SK-N-SH (cell line): ENCODE measurements around the gene NTSR1.

Experiments
- ELF1 ChIP-seq: IDR thresholded peaks from 2 replicates; pipeline ENCODE4 v1.4.0; 2012
- EP300 ChIP-seq, 2 experiments: IDR thresholded peaks; 2 replicates each; pipeline versions ENCODE4 v1.4.0 to v1.6.1; 2012; ENCODE audit warnings: borderline replicate concordance in 1 of 2, low read depth in 1 of 2, low read length in 1 of 2
- JUND ChIP-seq: IDR thresholded peaks from 2 replicates; pipeline ENCODE4 v1.4.0; 2012
- MXI1 ChIP-seq: IDR thresholded peaks from 2 replicates; pipeline ENCODE4 v1.6.1; 2012; ENCODE audit warnings: mild to moderate bottlenecking, low read depth, low read length, improper control_type of control experiment
- POLR2AphosphoS5 ChIP-seq: IDR thresholded peaks from 2 replicates; pipeline ENCODE4 v1.6.1; 2012; ENCODE audit warnings: low read depth, low read length
- RCOR1 ChIP-seq: fragments of 150-350 bp; IDR thresholded peaks from 2 replicates; pipeline ENCODE4 v1.6.1; 2017; ENCODE audit warnings: antibody characterized with exemption, low read length
- RFX5 ChIP-seq: IDR thresholded peaks from 2 replicates; pipeline ENCODE4 v1.6.1; 2012; ENCODE audit warnings: mild to moderate bottlenecking, improper control_type of control experiment, low read length
- SIN3A ChIP-seq: IDR thresholded peaks from 2 replicates; pipeline ENCODE4 v1.6.1; 2012; ENCODE audit warnings: low read depth, mild to moderate bottlenecking, low read length, moderate library complexity, borderline replicate concordance
- SMC3 ChIP-seq: IDR thresholded peaks from 2 replicates; pipeline ENCODE4 v1.6.1; 2012; ENCODE audit warnings: low read depth, low read length, improper control_type of control experiment
- TAF1 ChIP-seq: IDR thresholded peaks from 2 replicates; pipeline ENCODE4 v1.6.1; 2012; ENCODE audit warnings: low read depth, mild to moderate bottlenecking, low read length, moderate library complexity, borderline replicate concordance
- TF ChIP-seq, protein P1 (sequence below): fragments of 200-600 bp; sonication (generic); IDR thresholded peaks from 2 replicates; pipeline ENCODE4 v1.6.1; 2017; ENCODE audit warnings: antibody characterized with exemption, mild to moderate bottlenecking, moderate library complexity
- TF ChIP-seq, protein P2 (sequence below): IDR thresholded peaks from 2 replicates; pipeline ENCODE4 v1.6.1; 2012; ENCODE audit warnings: mild to moderate bottlenecking, low read depth, low read length, moderate library complexity
- TF ChIP-seq, protein P3 (sequence below): IDR thresholded peaks from 2 replicates; pipeline ENCODE4 v1.4.0; 2012; ENCODE audit warnings: low read depth, borderline replicate concordance
- TF ChIP-seq, protein P4 (sequence below): IDR thresholded peaks from 2 replicates; pipeline ENCODE4 v1.4.0; 2012; ENCODE audit warnings: low read depth, borderline replicate concordance

DNA sequence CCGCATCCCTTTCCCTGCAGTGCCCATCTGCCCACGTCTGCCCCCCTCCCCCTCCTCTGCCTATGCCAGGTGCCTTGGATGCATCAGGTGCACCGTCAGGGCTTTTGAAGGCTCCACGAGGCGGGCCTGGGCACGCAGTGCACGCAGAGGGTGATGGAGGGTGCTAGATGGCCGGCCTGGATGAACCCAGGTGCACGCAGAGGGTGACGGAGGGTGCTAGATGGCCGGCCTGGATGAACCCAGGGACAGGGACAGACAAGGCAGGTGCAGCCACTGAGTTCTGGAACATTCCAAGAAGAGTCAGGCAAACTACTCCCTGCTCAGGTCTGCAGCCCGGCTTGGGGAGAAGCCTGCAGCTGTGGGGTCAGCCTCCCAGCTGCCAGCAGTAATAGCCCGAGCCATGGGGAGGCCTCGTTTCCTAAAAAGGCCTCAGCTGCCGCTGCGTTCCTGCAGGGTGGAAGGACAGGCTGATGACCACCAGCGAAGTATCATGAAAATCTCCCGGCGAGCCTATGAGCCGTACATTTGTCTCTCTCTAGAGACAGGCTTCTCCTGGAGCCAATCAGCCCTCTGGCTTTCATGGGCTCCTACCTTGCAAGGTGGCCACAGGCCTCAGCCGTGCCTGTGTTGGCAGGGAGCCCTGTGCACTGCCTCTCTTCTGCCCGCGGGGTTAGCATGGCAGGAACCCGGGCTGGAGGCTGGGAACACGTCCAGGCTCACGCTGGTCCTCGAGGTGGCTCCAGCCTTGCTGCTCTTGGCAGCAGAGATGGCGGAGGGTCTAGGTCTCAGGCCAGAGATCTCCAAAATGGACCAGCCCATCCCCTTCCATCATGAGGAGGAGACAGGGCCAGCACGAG, 29.6 kb downstream of the NTSR1 start:
- TF ChIP-seq JUND (no peak), SIN3A (no peak), SMC3 (no peak), TAF1 (no peak), EP300 (IDR thresholded peaks at IDR 0.05; ENCODE audit: borderline replicate concordance in 1 of 2, low read depth in 1 of 2, low read length in 1 of 2) (no peak), RCOR1 (no peak), MXI1 (no peak), RFX5 (no peak), ELF1 (no peak), POLR2AphosphoS5 (no peak)
- TF ChIP-seq, protein P1, sequence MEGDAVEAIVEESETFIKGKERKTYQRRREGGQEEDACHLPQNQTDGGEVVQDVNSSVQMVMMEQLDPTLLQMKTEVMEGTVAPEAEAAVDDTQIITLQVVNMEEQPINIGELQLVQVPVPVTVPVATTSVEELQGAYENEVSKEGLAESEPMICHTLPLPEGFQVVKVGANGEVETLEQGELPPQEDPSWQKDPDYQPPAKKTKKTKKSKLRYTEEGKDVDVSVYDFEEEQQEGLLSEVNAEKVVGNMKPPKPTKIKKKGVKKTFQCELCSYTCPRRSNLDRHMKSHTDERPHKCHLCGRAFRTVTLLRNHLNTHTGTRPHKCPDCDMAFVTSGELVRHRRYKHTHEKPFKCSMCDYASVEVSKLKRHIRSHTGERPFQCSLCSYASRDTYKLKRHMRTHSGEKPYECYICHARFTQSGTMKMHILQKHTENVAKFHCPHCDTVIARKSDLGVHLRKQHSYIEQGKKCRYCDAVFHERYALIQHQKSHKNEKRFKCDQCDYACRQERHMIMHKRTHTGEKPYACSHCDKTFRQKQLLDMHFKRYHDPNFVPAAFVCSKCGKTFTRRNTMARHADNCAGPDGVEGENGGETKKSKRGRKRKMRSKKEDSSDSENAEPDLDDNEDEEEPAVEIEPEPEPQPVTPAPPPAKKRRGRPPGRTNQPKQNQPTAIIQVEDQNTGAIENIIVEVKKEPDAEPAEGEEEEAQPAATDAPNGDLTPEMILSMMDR: no peak
- TF ChIP-seq, protein P2, sequence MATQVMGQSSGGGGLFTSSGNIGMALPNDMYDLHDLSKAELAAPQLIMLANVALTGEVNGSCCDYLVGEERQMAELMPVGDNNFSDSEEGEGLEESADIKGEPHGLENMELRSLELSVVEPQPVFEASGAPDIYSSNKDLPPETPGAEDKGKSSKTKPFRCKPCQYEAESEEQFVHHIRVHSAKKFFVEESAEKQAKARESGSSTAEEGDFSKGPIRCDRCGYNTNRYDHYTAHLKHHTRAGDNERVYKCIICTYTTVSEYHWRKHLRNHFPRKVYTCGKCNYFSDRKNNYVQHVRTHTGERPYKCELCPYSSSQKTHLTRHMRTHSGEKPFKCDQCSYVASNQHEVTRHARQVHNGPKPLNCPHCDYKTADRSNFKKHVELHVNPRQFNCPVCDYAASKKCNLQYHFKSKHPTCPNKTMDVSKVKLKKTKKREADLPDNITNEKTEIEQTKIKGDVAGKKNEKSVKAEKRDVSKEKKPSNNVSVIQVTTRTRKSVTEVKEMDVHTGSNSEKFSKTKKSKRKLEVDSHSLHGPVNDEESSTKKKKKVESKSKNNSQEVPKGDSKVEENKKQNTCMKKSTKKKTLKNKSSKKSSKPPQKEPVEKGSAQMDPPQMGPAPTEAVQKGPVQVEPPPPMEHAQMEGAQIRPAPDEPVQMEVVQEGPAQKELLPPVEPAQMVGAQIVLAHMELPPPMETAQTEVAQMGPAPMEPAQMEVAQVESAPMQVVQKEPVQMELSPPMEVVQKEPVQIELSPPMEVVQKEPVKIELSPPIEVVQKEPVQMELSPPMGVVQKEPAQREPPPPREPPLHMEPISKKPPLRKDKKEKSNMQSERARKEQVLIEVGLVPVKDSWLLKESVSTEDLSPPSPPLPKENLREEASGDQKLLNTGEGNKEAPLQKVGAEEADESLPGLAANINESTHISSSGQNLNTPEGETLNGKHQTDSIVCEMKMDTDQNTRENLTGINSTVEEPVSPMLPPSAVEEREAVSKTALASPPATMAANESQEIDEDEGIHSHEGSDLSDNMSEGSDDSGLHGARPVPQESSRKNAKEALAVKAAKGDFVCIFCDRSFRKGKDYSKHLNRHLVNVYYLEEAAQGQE: no peak
- TF ChIP-seq, protein P3, sequence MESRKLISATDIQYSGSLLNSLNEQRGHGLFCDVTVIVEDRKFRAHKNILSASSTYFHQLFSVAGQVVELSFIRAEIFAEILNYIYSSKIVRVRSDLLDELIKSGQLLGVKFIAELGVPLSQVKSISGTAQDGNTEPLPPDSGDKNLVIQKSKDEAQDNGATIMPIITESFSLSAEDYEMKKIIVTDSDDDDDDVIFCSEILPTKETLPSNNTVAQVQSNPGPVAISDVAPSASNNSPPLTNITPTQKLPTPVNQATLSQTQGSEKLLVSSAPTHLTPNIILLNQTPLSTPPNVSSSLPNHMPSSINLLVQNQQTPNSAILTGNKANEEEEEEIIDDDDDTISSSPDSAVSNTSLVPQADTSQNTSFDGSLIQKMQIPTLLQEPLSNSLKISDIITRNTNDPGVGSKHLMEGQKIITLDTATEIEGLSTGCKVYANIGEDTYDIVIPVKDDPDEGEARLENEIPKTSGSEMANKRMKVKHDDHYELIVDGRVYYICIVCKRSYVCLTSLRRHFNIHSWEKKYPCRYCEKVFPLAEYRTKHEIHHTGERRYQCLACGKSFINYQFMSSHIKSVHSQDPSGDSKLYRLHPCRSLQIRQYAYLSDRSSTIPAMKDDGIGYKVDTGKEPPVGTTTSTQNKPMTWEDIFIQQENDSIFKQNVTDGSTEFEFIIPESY: no peak
- TF ChIP-seq, protein P4, sequence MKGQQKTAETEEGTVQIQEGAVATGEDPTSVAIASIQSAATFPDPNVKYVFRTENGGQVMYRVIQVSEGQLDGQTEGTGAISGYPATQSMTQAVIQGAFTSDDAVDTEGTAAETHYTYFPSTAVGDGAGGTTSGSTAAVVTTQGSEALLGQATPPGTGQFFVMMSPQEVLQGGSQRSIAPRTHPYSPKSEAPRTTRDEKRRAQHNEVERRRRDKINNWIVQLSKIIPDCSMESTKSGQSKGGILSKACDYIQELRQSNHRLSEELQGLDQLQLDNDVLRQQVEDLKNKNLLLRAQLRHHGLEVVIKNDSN: no peak
